Measurements from ENCODE around the gene CUBN. TPM values are rescaled to one million over a fixed set of nuclear protein-coding genes. Genes with fewer than 3 reads are reported as not detected.

Gene CUBN
- total RNA-seq, result 1 to 10 TPM; 2.6 to 3.6 TPM

GRCh38 chr10:17129741-17130140 lies at the start of gene CUBN:
Gene CUBN (minus strand): TSS chr10:17129811. CDS start chr10:17129765, 46 bp downstream.
- intact Hi-C loops (cut with DNase I), result no loop called here
- H3K4me1 ChIP-seq, result no peaks in the 10 kb centered on the region
- H3K9me3 ChIP-seq, result no peaks in the 10 kb centered on the region
- 92 to 93% methylated on average over 1 of the region's 1 CpG for WGBS, 2 donors
- H3K4me3 ChIP-seq, result no peak within 1 kb of the TSS
- no peaks in the 10 kb centered on the region for H3K27me3 ChIP-seq
- ATAC-seq, result no peak
- TF ChIP-seq, protein P1, sequence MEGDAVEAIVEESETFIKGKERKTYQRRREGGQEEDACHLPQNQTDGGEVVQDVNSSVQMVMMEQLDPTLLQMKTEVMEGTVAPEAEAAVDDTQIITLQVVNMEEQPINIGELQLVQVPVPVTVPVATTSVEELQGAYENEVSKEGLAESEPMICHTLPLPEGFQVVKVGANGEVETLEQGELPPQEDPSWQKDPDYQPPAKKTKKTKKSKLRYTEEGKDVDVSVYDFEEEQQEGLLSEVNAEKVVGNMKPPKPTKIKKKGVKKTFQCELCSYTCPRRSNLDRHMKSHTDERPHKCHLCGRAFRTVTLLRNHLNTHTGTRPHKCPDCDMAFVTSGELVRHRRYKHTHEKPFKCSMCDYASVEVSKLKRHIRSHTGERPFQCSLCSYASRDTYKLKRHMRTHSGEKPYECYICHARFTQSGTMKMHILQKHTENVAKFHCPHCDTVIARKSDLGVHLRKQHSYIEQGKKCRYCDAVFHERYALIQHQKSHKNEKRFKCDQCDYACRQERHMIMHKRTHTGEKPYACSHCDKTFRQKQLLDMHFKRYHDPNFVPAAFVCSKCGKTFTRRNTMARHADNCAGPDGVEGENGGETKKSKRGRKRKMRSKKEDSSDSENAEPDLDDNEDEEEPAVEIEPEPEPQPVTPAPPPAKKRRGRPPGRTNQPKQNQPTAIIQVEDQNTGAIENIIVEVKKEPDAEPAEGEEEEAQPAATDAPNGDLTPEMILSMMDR (IDR thresholded peaks at IDR 0.05), result no peak
- TF ChIP-seq POLR2A (IDR thresholded peaks at IDR 0.05), result no peak
- H3K36me3 ChIP-seq (replicated peaks in 1 of 2; ENCODE audit: insufficient read depth in 1 of 2, low read depth in 2 of 2), result no peaks in the 10 kb centered on the region
- DNase-seq, result no peak
- no peak within 1 kb of the TSS for H3K27ac ChIP-seq

DNA sequence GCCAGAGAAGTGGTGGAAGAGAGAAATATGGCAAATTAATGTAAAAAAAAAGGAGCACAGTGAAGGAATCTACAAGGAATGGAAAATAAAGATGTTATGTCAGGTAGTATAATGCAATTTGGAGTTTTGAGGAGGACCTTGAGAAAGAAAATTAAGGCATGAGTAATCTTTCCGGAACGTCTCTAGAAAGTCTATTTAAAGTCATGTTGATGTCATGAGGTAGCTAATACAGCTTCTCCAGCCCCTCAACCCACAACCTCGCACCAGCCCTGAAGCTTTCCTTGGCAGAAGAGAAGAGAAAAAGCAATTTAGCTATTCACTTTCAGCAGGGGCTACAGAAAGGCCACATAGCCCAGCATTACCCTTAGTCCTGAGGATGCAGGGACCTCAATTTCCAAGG lies 49.4 kb upstream of the CUBN start:
- H3K36me3 ChIP-seq (replicated peaks in 1 of 2; ENCODE audit: insufficient read depth in 1 of 2, low read depth in 2 of 2), result no peaks in the 10 kb centered on the region
- WGBS, 2 donors, result 80 to 92% methylated on average over 3 of the region's 3 CpGs
- no peaks in the 10 kb centered on the region for H3K27me3 ChIP-seq
- no peak for ATAC-seq
- H3K4me1 ChIP-seq, result no peaks in the 10 kb centered on the region
- intact Hi-C loops (cut with DNase I), result no loop called here
- DNase-seq, result no peak
- no peak overlapping the region for H3K27ac ChIP-seq
- no peaks in the 10 kb centered on the region for H3K9me3 ChIP-seq
- H3K4me3 ChIP-seq, result no peak overlapping the region
- TF ChIP-seq, protein P1 (IDR thresholded peaks at IDR 0.05), result no peak
- TF ChIP-seq POLR2A (IDR thresholded peaks at IDR 0.05), result no peak

DNA sequence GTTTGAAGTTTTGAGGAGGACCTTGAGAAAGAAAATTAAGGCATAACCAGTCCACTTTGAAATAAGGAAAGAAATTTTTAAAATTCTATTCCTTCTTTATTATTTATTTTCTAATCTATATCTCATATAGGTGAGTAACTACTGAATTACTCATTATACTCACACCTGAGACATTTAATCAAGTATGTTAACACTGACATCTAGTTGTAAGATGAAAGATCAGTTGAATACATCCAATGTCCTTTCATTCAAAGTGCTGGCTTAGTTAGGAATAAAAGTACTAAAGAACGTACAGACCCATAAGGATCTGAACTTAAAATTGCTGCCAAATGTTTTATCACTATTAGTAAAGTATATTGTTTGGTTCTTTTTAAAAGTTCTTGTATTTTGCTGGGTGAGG lies 48.4 kb upstream of the CUBN start:
- ATAC-seq, result no peak
- H3K4me1 ChIP-seq, result no peaks in the 10 kb centered on the region
- WGBS, 2 donors, result 89 to 93% methylated on average over 1 of the region's 1 CpG

GRCh38 chr10:17177014-17177413 lies 47.4 kb upstream of the CUBN start:
- no peak overlapping the region for H3K27ac ChIP-seq
- DNase-seq (no peak), ATAC-seq (no peak)
- TF ChIP-seq POLR2A (IDR thresholded peaks at IDR 0.05), result no peak
- TF ChIP-seq, protein P1 (IDR thresholded peaks at IDR 0.05), result no peak
- no peaks in the 10 kb centered on the region for H3K9me3 ChIP-seq
- WGBS, 2 donors, result 94 to 100% methylated on average over 1 of the region's 1 CpG
- no peaks in the 10 kb centered on the region for H3K36me3 ChIP-seq (replicated peaks in 1 of 2; ENCODE audit: insufficient read depth in 1 of 2, low read depth in 2 of 2)
- no peak overlapping the region for H3K4me3 ChIP-seq
- H3K27me3 ChIP-seq, result no peaks in the 10 kb centered on the region
- no peaks in the 10 kb centered on the region for H3K4me1 ChIP-seq
- intact Hi-C loops (cut with DNase I), result no loop called here

More for the DNA sequence above, 48.4 kb upstream of the CUBN start:
- TF ChIP-seq, protein P1 (IDR thresholded peaks at IDR 0.05), result no peak
- TF ChIP-seq POLR2A (IDR thresholded peaks at IDR 0.05), result no peak
- no peaks in the 10 kb centered on the region for H3K9me3 ChIP-seq
- H3K4me3 ChIP-seq, result no peak overlapping the region
- no peak overlapping the region for H3K27ac ChIP-seq
- no peak for DNase-seq
- no peaks in the 10 kb centered on the region for H3K36me3 ChIP-seq (replicated peaks in 1 of 2; ENCODE audit: insufficient read depth in 1 of 2, low read depth in 2 of 2)
- intact Hi-C loops (cut with DNase I), result no loop called here
- no peaks in the 10 kb centered on the region for H3K27me3 ChIP-seq

DNA sequence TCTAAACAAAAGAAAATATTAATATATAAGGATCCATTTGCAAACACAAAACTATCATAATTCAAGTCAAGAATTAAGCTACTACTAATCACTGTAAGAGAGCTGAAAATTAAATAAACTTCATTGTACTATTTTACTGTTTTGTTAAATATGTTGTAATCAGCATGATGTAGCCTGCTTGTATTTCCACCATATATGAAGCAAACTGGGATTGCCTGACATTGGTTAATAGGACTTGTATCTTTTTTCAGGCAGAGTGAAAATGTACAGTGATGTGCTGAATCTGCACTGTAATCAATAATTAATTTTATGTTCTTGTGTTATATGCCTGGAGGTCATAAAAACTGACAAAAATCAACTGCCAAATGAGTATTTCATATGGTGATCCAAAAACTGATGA lies 46.5 kb upstream of the CUBN start:
- Histone ChIP-seq H3K4me3 (no peak overlapping the region), H3K36me3 (replicated peaks in 1 of 2; ENCODE audit: insufficient read depth in 1 of 2, low read depth in 2 of 2) (no peaks in the 10 kb centered on the region), H3K27ac (no peak overlapping the region), H3K9me3 (no peaks in the 10 kb centered on the region), H3K4me1 (no peaks in the 10 kb centered on the region), H3K27me3 (no peaks in the 10 kb centered on the region)
- DNase-seq (no peak), ATAC-seq (no peak)
- TF ChIP-seq, protein P1 (IDR thresholded peaks at IDR 0.05), result no peak
- no peak for TF ChIP-seq POLR2A (IDR thresholded peaks at IDR 0.05)
- intact Hi-C loops (cut with DNase I), result no loop called here
